Astrocyte of the spinal cord (primary cell): ENCODE results near the gene C13orf46.
A peak's percentile ranks its signal among the peaks of the same experiment; 100 is the strongest.

Source experiments
- DNase-seq: peaks from one replicate; pipeline ENCODE4 v3.0.0; 2011; ENCODE audit warnings: low read depth, low spot score
- H3K4me3 ChIP-seq: 2 replicates; pipeline ENCODE4 v1.5.1; 2011; ENCODE audit warnings: low read depth, mild to moderate bottlenecking, low read length, moderate library complexity
- in situ Hi-C: cut with HindIII; loops from 2 replicates; pipeline ENCODE4 v1.10.0; 2017; ENCODE audit warnings: low sequenced_read_pairs
- TF ChIP-seq, protein P1 (sequence below): IDR thresholded peaks from 2 replicates; pipeline ENCODE4 v1.5.1; 2012; ENCODE audit warnings: low read depth, mild to moderate bottlenecking, low read length, inconsistent platforms

C13orf46 gene

DNA sequence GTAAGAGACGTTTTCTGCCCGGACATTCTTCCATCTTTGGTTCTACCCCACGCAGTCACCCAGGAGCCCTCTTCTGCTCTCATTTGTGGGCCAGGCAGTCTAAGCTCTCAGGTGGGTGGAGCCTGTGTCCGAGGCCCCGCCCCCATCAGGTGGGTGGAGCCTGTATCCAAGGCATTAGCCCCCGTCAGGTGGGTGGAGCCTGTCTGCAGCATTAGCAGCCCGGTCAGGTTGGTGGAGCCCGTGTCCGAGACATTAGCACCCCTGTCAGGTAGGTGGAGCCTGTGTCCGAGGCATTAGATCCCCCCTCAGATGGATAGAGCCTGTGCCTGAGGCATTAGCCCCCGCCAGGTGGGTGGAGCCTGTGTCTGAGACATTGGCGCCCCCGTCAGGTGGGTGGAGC lies 45.5 kb upstream of the C13orf46 start:
- in situ Hi-C loops, result no loop called here
- TF ChIP-seq, protein P1, sequence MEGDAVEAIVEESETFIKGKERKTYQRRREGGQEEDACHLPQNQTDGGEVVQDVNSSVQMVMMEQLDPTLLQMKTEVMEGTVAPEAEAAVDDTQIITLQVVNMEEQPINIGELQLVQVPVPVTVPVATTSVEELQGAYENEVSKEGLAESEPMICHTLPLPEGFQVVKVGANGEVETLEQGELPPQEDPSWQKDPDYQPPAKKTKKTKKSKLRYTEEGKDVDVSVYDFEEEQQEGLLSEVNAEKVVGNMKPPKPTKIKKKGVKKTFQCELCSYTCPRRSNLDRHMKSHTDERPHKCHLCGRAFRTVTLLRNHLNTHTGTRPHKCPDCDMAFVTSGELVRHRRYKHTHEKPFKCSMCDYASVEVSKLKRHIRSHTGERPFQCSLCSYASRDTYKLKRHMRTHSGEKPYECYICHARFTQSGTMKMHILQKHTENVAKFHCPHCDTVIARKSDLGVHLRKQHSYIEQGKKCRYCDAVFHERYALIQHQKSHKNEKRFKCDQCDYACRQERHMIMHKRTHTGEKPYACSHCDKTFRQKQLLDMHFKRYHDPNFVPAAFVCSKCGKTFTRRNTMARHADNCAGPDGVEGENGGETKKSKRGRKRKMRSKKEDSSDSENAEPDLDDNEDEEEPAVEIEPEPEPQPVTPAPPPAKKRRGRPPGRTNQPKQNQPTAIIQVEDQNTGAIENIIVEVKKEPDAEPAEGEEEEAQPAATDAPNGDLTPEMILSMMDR, result no peak
- no peak overlapping the region for H3K4me3 ChIP-seq
- no peak for DNase-seq

DNA sequence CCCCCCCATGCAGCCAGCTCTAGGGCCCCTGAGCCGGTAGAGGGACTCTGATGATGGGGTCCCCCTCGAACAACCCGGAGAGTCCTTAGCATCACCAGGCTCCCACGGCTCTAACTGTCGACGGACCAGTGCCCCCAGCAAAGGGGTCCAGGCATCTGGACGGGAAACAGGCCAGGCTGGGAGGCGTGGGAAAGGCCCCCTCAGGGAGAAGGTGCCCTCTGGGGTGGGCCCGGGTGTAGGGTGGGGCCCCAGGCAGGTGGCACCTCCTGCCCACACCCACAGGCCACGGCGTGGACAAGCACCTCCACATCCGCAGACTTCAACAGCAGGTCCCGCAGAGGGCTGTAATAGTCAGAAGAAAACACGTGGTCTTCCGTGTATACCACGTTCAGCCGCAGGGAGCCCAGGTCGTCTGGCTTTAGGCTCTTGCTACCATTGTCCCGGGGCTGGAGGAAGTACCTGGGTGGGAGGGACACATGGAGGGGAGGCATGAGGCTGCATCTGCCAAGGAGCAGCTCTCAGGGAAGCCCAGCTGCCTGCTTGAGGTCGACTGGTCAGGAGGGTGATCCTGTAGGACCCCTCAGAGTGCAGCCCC lies 44.7 kb upstream of the C13orf46 start:
- in situ Hi-C loops, result no loop called here

DNA sequence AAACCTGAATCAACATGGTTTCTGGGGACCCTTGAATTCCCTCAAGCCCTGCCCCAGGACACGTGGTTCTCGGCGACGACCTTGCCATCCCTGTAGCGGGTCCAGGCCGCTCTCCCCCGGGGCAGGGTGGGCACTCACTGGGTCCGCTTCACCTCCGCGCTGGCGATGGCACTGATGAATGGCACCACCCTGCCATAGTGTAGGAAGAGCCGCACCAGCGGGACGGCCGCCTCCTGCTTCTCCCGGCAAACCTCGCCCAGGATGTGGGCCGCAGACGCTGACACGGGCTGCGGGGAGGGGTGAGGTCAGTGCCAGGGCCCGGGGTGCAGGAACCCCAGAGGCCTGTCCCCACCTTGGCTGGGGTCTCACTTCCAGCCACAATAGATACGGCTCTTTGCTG lies 44.1 kb upstream of the C13orf46 start:
- in situ Hi-C loops, result no loop called here
- DNase-seq, result no peak
- H3K4me3 ChIP-seq, result no peak overlapping the region
- TF ChIP-seq, protein P1, result no peak

More for the DNA sequence above, 44.7 kb upstream of the C13orf46 start:
- H3K4me3 ChIP-seq, result no peak overlapping the region
- TF ChIP-seq, protein P1, result no peak
- no peak for DNase-seq

DNA sequence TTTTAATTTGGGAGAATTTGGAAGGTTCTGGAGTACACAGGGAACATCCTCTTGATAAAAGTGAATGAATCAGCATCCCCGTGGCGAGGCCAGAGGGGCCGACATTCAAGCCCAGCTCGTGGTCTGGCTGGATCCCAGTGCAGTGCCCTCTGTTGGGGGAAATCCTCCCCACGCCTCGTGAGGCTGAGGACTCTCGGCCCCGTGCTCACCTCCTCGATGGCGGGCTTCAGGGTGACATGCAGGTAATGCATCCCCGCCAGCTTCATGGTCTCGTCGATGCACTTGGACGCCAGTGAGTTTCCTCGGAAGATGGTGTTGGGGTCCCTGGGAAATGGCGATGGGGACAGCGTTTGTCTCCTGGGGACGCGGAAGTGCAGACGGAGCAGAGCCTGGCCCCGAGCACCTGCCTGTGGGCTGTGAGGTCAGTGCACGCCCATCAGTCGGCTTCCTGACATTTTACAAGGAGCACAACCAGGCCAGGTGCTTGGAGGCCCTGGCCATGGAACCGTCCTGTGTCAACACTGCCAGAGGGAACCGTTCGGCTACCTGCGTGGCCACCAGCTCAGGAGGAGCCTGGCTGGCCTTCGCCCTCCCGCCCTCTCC lies 43.3 kb upstream of the C13orf46 start:
- no peak overlapping the region for H3K4me3 ChIP-seq
- peak; percentile 55 for DNase-seq
- TF ChIP-seq, protein P1, result peak; percentile 51
- in situ Hi-C loops, result no loop called here

DNA sequence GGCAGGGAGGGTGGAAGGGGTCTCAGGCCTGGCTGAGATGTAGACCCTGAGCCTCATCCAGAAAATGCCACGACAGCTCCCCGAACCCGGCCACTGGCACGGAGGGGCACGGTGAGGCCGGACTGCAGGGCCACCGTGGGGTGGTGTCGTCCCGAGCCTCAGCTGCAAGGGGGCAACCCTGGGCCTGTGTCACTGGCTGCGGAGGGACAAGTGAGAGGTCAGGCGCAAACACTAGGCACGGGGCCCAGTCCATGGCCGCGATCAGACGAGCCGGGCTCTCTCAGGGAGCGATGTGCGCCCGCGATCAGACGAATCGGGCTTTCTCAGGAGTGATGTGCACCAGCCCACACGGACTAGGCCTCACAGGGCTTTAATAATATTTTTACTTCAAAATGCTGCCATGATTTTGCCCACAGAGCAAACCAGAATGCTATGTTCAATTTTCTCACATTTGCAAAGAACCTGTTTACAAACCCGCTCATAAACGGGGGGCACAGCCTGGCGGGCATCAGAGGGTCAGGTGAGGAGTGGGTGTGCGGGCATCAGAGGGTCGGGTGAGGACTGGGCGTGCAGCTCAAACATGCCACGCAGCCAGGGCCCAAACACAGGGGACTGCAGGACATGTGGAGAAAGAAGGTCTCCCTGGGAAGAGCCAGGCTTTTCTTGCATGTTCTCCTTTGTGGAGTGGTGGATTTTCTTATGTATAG lies 42.6 kb upstream of the C13orf46 start:
- no peak for DNase-seq
- TF ChIP-seq, protein P1, result no peak
- H3K4me3 ChIP-seq, result no peak overlapping the region
- in situ Hi-C loops, result no loop called here

DNA sequence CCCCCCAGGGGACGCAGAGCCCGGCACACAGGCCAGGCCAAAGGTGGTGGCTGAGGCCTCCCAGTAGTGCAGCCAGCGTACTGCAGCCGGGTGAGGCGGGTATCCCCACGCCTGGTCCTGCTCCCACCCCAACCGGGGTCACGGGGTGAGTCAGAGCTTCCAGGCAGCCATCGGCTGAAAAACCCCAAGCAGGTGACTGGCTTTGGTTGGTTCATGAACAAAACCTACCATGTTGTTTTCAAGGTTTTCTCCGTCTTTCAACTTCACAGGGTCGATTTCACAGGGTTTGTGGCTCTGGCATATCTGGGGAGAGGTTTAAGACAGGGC lies 42.1 kb upstream of the C13orf46 start:
- H3K4me3 ChIP-seq, result no peak overlapping the region
- TF ChIP-seq, protein P1, result no peak
- no peak for DNase-seq
- in situ Hi-C loops, result no loop called here
